Measurements from ENCODE around the gene BNIPL.

BNIPL gene

DNA sequence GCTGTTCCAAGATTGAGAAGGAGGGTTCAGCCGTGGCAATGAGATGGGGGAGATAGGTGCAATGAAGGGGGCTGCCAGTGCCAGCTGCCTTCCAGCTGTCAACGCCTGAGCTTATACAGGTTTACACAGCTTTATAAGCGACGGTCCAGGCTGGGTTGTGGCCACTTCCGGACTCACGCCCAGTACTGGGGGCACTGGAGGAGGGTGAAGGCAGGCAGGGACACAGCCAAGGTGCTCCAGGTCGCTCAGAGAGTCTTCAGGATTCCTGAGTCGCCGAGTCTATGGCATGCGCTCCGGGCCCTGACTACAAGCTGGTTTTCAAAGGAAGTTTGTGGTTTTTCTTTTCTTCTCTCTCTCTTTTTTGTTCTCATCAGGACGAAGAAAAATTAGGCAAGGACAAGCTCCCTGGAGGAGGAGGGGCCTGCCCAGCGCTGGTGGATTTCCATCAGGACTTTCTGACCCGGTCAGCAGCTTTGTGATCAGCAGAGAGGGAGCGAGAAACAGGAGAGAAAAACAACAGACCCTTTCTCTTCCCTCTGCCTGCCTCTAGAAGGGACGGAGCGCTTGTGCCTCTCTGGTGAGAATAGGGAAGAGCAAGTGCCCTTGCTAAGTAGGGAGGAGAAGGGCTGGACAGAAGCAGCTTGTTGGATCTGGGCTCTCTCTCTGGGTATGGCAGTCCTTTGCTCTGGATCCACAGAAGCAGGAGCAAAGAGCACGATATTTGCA is 29.9 kb upstream of the BNIPL start, which contains the start of gene MINDY1:
Gene MINDY1 (minus strand): TSS at position 576 of the 726 bp plus-strand sequence. CDS start 4,285 bp downstream, outside the sequence.
- Histone ChIP-seq H4K12ac (ENCODE audit: low read depth, low read length) (peak within 1 kb of the TSS; percentile 37), H2AK5ac (ENCODE audit: low read length) (peak within 1 kb of the TSS; percentile 20), H3K4me2 (ENCODE audit: low read length) (peak within 1 kb of the TSS; percentile 62), H2BK12ac (ENCODE audit: low read length) (no peak within 1 kb of the TSS), H3K4me3 (ENCODE audit: low read depth, low read length) (no peak within 1 kb of the TSS), H3K79me1 (ENCODE audit: low read length) (peaks cover 5% of the 10 kb centered on the region), H4K8ac (ENCODE audit: low read depth, low read length) (peak within 1 kb of the TSS; percentile 89), H3K9ac (ENCODE audit: low read length) (no peak within 1 kb of the TSS), H3K4me1 (ENCODE audit: control insufficient read depth in 1 of 2, insufficient read depth in 2 of 2, low read length in 2 of 2) (peaks cover 6 to 8% of the 10 kb centered on the region in 2 experiments), H3K18ac (ENCODE audit: low read length) (peak within 1 kb of the TSS; percentile 26), H3K27me3 (ENCODE audit: insufficient read depth, low read length) (no peaks in the 10 kb centered on the region), H3K4ac (ENCODE audit: low read depth, low read length) (peak within 1 kb of the TSS; percentile 48), H3K14ac (ENCODE audit: low read length) (peak within 1 kb of the TSS; percentile 54), H3K36me3 (ENCODE audit: control insufficient read depth in 1 of 2, insufficient read depth in 2 of 2, low read length in 2 of 2) (no peaks in the 10 kb centered on the region), H2BK120ac (ENCODE audit: insufficient read depth, low read length, poor library complexity) (peak within 1 kb of the TSS; percentile 54), H2BK5ac (ENCODE audit: low read depth, low read length, poor library complexity) (no peak within 1 kb of the TSS), H4K91ac (ENCODE audit: low read depth, low read length) (peak within 1 kb of the TSS; percentile 67), H2AFZ (ENCODE audit: insufficient read depth, low read length, poor library complexity) (peak within 1 kb of the TSS; percentile 81), H3K9me3 (ENCODE audit: insufficient read depth, low read depth, low read length) (no peaks in the 10 kb centered on the region), H3K23ac (ENCODE audit: low read length) (no peak within 1 kb of the TSS), H3K27ac (ENCODE audit: low read depth, low read length) (peak within 1 kb of the TSS; percentile 65), H3K79me2 (ENCODE audit: control insufficient read depth, insufficient read depth, low read length, poor library complexity) (peaks cover 4% of the 10 kb centered on the region)
- WGBS (ENCODE audit: extremely low coverage, insufficient coverage, insufficient read length) = no CpG with 5 or more reads among the region's 18 CpGs
- DNase-seq = peak; percentile 52 to 82

- H3K4me2 ChIP-seq (ENCODE audit: low read length) = peak overlapping the region; percentile 55
- H2BK120ac ChIP-seq (ENCODE audit: insufficient read depth, low read length, poor library complexity) = no peak overlapping the region
- H3K9me3 ChIP-seq (ENCODE audit: insufficient read depth, low read depth, low read length) = no peaks in the 10 kb centered on the region
- no peaks in the 10 kb centered on the region for H3K36me3 ChIP-seq (ENCODE audit: control insufficient read depth in 1 of 2, insufficient read depth in 2 of 2, low read length in 2 of 2)
- H3K18ac ChIP-seq (ENCODE audit: low read length) = no peak overlapping the region
- H3K4ac ChIP-seq (ENCODE audit: low read depth, low read length) = no peak overlapping the region
- H3K9ac ChIP-seq (ENCODE audit: low read length) = no peak overlapping the region
- H2BK12ac ChIP-seq (ENCODE audit: low read length) = no peak overlapping the region
- no peak overlapping the region for H3K23ac ChIP-seq (ENCODE audit: low read length)
- no peak overlapping the region for H3K27ac ChIP-seq (ENCODE audit: low read depth, low read length)
- no peak overlapping the region for H2AK5ac ChIP-seq (ENCODE audit: low read length)
- H3K4me1 ChIP-seq (ENCODE audit: control insufficient read depth in 1 of 2, insufficient read depth in 2 of 2, low read length in 2 of 2) = peaks cover 6 to 8% of the 10 kb centered on the region in 2 experiments
- no peak overlapping the region for H3K4me3 ChIP-seq (ENCODE audit: low read depth, low read length)
- H4K12ac ChIP-seq (ENCODE audit: low read depth, low read length) = no peak overlapping the region
- H2BK5ac ChIP-seq (ENCODE audit: low read depth, low read length, poor library complexity) = no peak overlapping the region
- peaks cover 4% of the 10 kb centered on the region for H3K79me2 ChIP-seq (ENCODE audit: control insufficient read depth, insufficient read depth, low read length, poor library complexity)
- no peak overlapping the region for H3K14ac ChIP-seq (ENCODE audit: low read length)
- H2AFZ ChIP-seq (ENCODE audit: insufficient read depth, low read length, poor library complexity) = no peak overlapping the region
- H4K8ac ChIP-seq (ENCODE audit: low read depth, low read length) = no peak overlapping the region
- H3K79me1 ChIP-seq (ENCODE audit: low read length) = peaks cover 5% of the 10 kb centered on the region
- WGBS (ENCODE audit: extremely low coverage, insufficient coverage, insufficient read length) = no CpG with 5 or more reads among the region's 4 CpGs
- no peak overlapping the region for H4K91ac ChIP-seq (ENCODE audit: low read depth, low read length)
- no peaks in the 10 kb centered on the region for H3K27me3 ChIP-seq (ENCODE audit: insufficient read depth, low read length)
- no peak for DNase-seq
Measured at GRCh38 chr1:151007853-151008243, 28.5 kb upstream of the BNIPL start.

GRCh38 chr1:151008244-151009205 is 27.9 kb upstream of the BNIPL start, which contains the start of gene PRUNE1:
Gene PRUNE1 (plus strand): TSS chr1:151008449. CDS start chr1:151008633, 184 bp downstream.
- H3K27ac ChIP-seq (ENCODE audit: low read depth, low read length) = no peak within 1 kb of the TSS
- peak within 1 kb of the TSS; percentile 72 for H4K12ac ChIP-seq (ENCODE audit: low read depth, low read length)
- H3K4me1 ChIP-seq (ENCODE audit: control insufficient read depth in 1 of 2, insufficient read depth in 2 of 2, low read length in 2 of 2) = peaks cover 6 to 8% of the 10 kb centered on the region in 2 experiments
- DNase-seq = peak; percentile 99 to 100
- no peaks in the 10 kb centered on the region for H3K27me3 ChIP-seq (ENCODE audit: insufficient read depth, low read length)
- no peak within 1 kb of the TSS for H3K23ac ChIP-seq (ENCODE audit: low read length)
- no peaks in the 10 kb centered on the region for H3K36me3 ChIP-seq (ENCODE audit: control insufficient read depth in 1 of 2, insufficient read depth in 2 of 2, low read length in 2 of 2)
- H2BK5ac ChIP-seq (ENCODE audit: low read depth, low read length, poor library complexity) = peak within 1 kb of the TSS; percentile 44
- peak within 1 kb of the TSS; percentile 48 for H2BK120ac ChIP-seq (ENCODE audit: insufficient read depth, low read length, poor library complexity)
- H2BK12ac ChIP-seq (ENCODE audit: low read length) = peak within 1 kb of the TSS; percentile 12
- peak within 1 kb of the TSS; percentile 21 for H3K9ac ChIP-seq (ENCODE audit: low read length)
- H4K8ac ChIP-seq (ENCODE audit: low read depth, low read length) = peak within 1 kb of the TSS; percentile 85
- peak within 1 kb of the TSS; percentile 84 for H3K4me3 ChIP-seq (ENCODE audit: low read depth, low read length)
- H2AFZ ChIP-seq (ENCODE audit: insufficient read depth, low read length, poor library complexity) = peak within 1 kb of the TSS; percentile 38
- H3K79me2 ChIP-seq (ENCODE audit: control insufficient read depth, insufficient read depth, low read length, poor library complexity) = peaks cover 4% of the 10 kb centered on the region
- peak within 1 kb of the TSS; percentile 68 for H3K4ac ChIP-seq (ENCODE audit: low read depth, low read length)
- H3K14ac ChIP-seq (ENCODE audit: low read length) = peak within 1 kb of the TSS; percentile 89
- peaks cover 5% of the 10 kb centered on the region for H3K79me1 ChIP-seq (ENCODE audit: low read length)
- H4K91ac ChIP-seq (ENCODE audit: low read depth, low read length) = peak within 1 kb of the TSS; percentile 78
- H3K4me2 ChIP-seq (ENCODE audit: low read length) = peak within 1 kb of the TSS; percentile 88
- peak within 1 kb of the TSS; percentile 93 for H3K18ac ChIP-seq (ENCODE audit: low read length)
- H3K9me3 ChIP-seq (ENCODE audit: insufficient read depth, low read depth, low read length) = no peaks in the 10 kb centered on the region
- peak within 1 kb of the TSS; percentile 33 for H2AK5ac ChIP-seq (ENCODE audit: low read length)
- WGBS (ENCODE audit: extremely low coverage, insufficient coverage, insufficient read length) = no CpG with 5 or more reads among the region's 69 CpGs

- Histone ChIP-seq H3K4me2 (ENCODE audit: low read length) (peak overlapping the region; percentile 88), H3K14ac (ENCODE audit: low read length) (no peak overlapping the region), H3K27ac (ENCODE audit: low read depth, low read length) (no peak overlapping the region), H3K79me2 (ENCODE audit: control insufficient read depth, insufficient read depth, low read length, poor library complexity) (peaks cover 4% of the 10 kb centered on the region), H3K18ac (ENCODE audit: low read length) (no peak overlapping the region), H3K9ac (ENCODE audit: low read length) (no peak overlapping the region), H2BK5ac (ENCODE audit: low read depth, low read length, poor library complexity) (no peak overlapping the region), H2BK12ac (ENCODE audit: low read length) (no peak overlapping the region), H3K23ac (ENCODE audit: low read length) (no peak overlapping the region), H2AFZ (ENCODE audit: insufficient read depth, low read length, poor library complexity) (peak overlapping the region; percentile 38), H3K4me1 (ENCODE audit: control insufficient read depth in 1 of 2, insufficient read depth in 2 of 2, low read length in 2 of 2) (peaks cover 6 to 8% of the 10 kb centered on the region in 2 experiments), H3K9me3 (ENCODE audit: insufficient read depth, low read depth, low read length) (no peaks in the 10 kb centered on the region), H3K79me1 (ENCODE audit: low read length) (peaks cover 5% of the 10 kb centered on the region), H4K8ac (ENCODE audit: low read depth, low read length) (peak overlapping the region; percentile 85), H3K36me3 (ENCODE audit: control insufficient read depth in 1 of 2, insufficient read depth in 2 of 2, low read length in 2 of 2) (no peaks in the 10 kb centered on the region), H2AK5ac (ENCODE audit: low read length) (no peak overlapping the region), H3K4ac (ENCODE audit: low read depth, low read length) (no peak overlapping the region), H3K27me3 (ENCODE audit: insufficient read depth, low read length) (no peaks in the 10 kb centered on the region), H3K4me3 (ENCODE audit: low read depth, low read length) (no peak overlapping the region), H4K91ac (ENCODE audit: low read depth, low read length) (no peak overlapping the region), H2BK120ac (ENCODE audit: insufficient read depth, low read length, poor library complexity) (no peak overlapping the region), H4K12ac (ENCODE audit: low read depth, low read length) (no peak overlapping the region)
- DNase-seq = no peak
- no CpG with 5 or more reads among the region's 3 CpGs for WGBS (ENCODE audit: extremely low coverage, insufficient coverage, insufficient read length)
Measured at GRCh38 chr1:151009206-151009587, 27.2 kb upstream of the BNIPL start.
